HG02973 (cell line): ENCODE measurements around the gene ZNF628.

Experiments used
- ATAC-seq: cut with Tn5 transposase; IDR thresholded peaks from one replicate; pipeline ENCODE4 v1.9.1; 2021; ENCODE audit warnings: moderate library complexity; ENCODE audit not compliant: unreplicated experiment

The ZNF628 gene

DNA sequence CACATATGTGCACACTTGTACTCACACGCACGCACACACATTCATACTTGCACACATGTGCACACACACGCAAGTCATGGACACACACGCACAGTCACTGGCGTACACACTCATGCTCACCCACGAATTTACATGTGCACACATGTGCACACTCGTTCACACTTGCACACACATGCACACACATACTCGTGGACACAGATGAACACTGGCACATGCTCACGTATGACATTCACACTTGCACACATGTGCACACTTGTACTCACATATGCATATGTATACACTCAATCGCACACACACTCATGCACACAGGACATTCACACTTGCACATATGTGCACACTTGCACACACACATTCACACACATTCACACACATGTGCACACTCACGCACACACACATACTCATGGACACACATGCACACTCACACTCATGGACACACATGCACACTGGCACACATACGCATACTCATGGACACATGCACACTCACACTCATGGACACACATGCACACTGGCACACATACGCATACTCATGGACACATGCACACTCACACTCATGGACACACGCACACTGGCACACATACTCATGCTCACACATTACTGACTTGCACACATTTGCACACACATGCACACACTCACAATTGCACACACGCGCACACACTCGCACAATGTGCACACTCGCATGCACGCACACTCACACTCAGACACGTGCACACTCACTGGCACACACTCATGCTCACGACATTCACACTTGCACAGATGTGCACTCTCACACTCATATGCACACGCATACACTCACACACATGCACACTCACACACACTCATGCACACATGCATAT, 51.0 kb downstream of the ZNF628 start:
- no peak for ATAC-seq

DNA sequence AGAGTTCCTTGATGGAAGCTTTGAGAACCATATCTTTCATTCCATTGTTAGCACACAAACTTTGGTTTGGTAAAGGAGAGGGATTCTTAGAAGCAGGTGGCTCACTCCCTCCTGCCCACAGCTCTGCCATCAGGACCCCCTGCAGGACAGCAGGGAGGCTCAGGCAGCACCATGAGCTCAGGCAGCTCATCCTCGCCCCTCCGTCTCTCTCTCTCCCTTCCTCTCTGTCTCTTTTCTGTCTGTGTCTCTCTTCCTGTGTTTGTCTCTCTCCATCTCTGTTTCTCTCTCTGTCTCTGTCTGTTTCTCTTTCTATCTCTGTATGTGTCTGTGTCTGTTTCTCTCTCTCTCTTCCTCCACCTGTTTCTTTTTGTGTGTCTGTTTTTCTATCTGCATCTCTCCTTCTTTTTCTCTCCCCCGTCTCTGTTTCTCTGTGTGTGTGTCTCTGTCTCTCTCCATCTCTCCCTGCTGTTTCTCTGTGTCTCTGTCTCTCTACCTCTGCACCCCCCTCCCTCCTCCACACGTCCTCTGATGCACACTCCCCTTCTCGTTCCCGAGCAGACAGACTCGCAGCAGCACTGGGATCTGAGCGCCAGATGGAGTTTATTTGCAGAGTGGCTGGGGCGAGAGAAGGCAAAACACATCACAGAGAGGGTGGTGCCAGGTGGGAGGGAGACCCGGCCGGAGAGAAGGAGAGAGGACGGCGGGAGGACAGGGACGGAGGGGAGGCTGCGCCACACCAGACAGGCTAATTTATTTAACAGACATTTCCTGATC, 51.8 kb downstream of the ZNF628 start:
- ATAC-seq: no peak

DNA sequence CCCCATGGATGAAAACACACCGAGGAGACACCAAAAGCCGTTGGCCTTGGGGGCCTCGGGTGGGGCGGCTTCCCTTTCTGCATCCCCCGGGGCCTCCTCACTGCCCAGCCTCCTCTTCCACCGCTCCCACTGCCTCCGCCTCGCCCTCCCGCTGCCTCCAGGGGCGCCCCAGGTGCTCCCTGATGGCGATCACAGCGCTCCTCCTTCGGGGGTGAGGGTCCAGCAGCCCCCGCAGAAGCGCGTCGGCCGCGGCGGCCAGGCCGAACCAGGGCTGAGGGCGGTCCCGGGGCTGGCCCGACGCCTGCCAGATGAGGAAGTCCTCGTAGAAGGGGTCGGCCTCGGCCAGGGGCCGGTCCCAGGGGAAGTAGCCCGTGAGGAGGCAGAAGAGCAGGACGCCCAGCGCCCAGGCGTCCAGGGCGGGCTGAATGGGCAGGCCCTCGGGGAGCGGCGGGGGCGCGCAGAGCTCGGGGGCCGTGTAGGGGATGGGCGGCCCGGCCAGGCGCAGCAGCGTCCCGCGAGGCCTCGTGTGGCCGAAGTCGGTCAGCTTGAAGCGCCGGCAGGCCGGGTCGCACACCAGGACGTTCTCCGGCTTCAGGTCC, 53.3 kb downstream of the ZNF628 start:
- no peak for ATAC-seq

DNA sequence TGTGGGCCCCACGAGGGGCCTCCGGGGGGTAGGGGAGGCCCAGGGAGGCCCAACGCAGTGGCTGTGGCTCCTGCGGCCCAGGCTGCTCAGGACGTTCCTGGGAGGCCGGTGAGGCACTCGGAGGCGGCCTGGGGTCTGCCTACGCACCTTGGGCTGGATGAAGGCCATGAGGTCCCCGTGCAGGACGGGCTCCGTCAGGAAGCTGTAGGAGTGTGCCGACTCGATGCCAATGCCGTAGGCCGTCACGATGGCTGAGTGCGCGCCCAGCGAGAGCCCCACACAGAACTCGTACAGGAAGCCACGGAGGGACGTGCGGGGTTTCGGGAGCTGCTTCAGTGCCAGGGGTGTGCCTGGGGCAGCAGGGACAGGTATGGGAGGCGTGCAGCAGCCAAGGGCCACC, 54.6 kb downstream of the ZNF628 start:
- ATAC-seq: no peak
